Activated CD4-positive, alpha-beta T cell treated with anti-CD3 and anti-CD28 coated beads for 36 hours (primary cell): ENCODE measurements around the gene ITGBL1. TPM values are rescaled to one million over a fixed set of nuclear protein-coding genes. Genes with fewer than 3 reads are reported as not detected.

Source experiments
- ATAC-seq: fragments of 200-7000 bp; cut with Tn5 transposase; one replicate; pipeline ENCODE4 v1.10.0; 2021; ENCODE audit warnings: mild to moderate bottlenecking, moderate library complexity
- CTCF ChIA-PET: fragments of 350-600 bp; sonication (Branson Sonifier 250); formaldehyde crosslinking; loops from one replicate; lab custom pipeline; 2021; ENCODE audit warnings: antibody characterized with exemption; lab: Charles Lee
- POLR2A ChIA-PET: fragments of 350-600 bp; sonication (Branson Sonifier 250); formaldehyde crosslinking; loops from one replicate; lab custom pipeline; 2021; ENCODE audit warnings: antibody characterized with exemption, inconsistent platforms; lab: Charles Lee
- DNase-seq: peaks from one replicate; pipeline ENCODE4 v3.0.0-alpha.2; 2020
- H3K27ac Mint-ChIP-seq: one replicate; pipeline ENCODE4 v1.8.0; 2021; ENCODE audit warnings: mixed read lengths
- H3K27me3 Mint-ChIP-seq: one replicate; pipeline ENCODE4 v1.8.0; 2021; ENCODE audit warnings: mixed read lengths
- H3K36me3 Mint-ChIP-seq: one replicate; pipeline ENCODE4 v1.8.0; 2021; ENCODE audit warnings: low read depth, mixed read lengths
- H3K4me1 Mint-ChIP-seq: one replicate; pipeline ENCODE4 v1.8.0; 2021; ENCODE audit warnings: mixed read lengths
- H3K4me3 Mint-ChIP-seq: one replicate; pipeline ENCODE4 v1.8.0; 2021; ENCODE audit warnings: mild to moderate bottlenecking, moderate library complexity, mixed read lengths
- H3K9me3 Mint-ChIP-seq: one replicate; pipeline ENCODE4 v1.8.0; 2021; ENCODE audit warnings: low read depth, mixed read lengths
- intact Hi-C, 2 experiments: fragments of 100-400 bp; cut with DNase I in 1 of 2; cut with micrococcal nuclease in 1 of 2; formaldehyde crosslinking; loops; one replicate each; pipeline versions ENCODE4 v1.14.2 to v1.15.1; 2022 to 2024; cut with DNase I, micrococcal nuclease
- total RNA-seq, 2 experiments: library from RNA; stranded (reverse); gene quantifications; one replicate each; pipeline ENCODE4 v1.2.3, GENCODE V29; 2021

Gene ITGBL1
- total RNA-seq, 2 experiments from 2014 or later = not detected

- POLR2A ChIA-PET = no interaction called here
These were observed 229.4 kb downstream of the ITGBL1 start for GRCh38 chr13:101681834-101682233.

GRCh38 chr13:101686003-101686402 lies 233.5 kb downstream of the ITGBL1 start:
- no peak overlapping the region for H3K4me3 Mint-ChIP-seq
- DNase-seq = no peak
- intact Hi-C loops = no loop called here
- H3K27me3 Mint-ChIP-seq = peaks cover 16% of the 10 kb centered on the region
- no peaks in the 10 kb centered on the region for H3K36me3 Mint-ChIP-seq
- ATAC-seq = no peak
- ChIA-PET POLR2A (no interaction called here), CTCF (no interaction called here)
- H3K4me1 Mint-ChIP-seq = no peaks in the 10 kb centered on the region
- H3K27ac Mint-ChIP-seq = no peak overlapping the region
- H3K9me3 Mint-ChIP-seq = no peaks in the 10 kb centered on the region

More at GRCh38 chr13:101681834-101682233, 229.4 kb downstream of the ITGBL1 start:
- no peaks in the 10 kb centered on the region for H3K4me1 Mint-ChIP-seq
- peaks cover 12% of the 10 kb centered on the region for H3K27me3 Mint-ChIP-seq
- no peaks in the 10 kb centered on the region for H3K36me3 Mint-ChIP-seq
- CTCF ChIA-PET = no interaction called here
- no peaks in the 10 kb centered on the region for H3K9me3 Mint-ChIP-seq
- intact Hi-C loops = no loop called here
- H3K4me3 Mint-ChIP-seq = no peak overlapping the region
- DNase-seq = no peak
- ATAC-seq = no peak
- H3K27ac Mint-ChIP-seq = no peak overlapping the region

GRCh38 chr13:101690871-101691270 lies 238.4 kb downstream of the ITGBL1 start:
- no peak for ATAC-seq
- ChIA-PET CTCF (no interaction called here), POLR2A (no interaction called here)
- no peak for DNase-seq
- Mint-ChIP-seq H3K9me3 (no peaks in the 10 kb centered on the region), H3K4me3 (no peak overlapping the region), H3K27me3 (peaks cover 5% of the 10 kb centered on the region), H3K27ac (no peak overlapping the region), H3K4me1 (no peaks in the 10 kb centered on the region), H3K36me3 (no peaks in the 10 kb centered on the region)
- intact Hi-C loops = no loop called here

- intact Hi-C loops = no loop called here
- Mint-ChIP-seq H3K4me3 (no peak overlapping the region), H3K27me3 (peaks cover 5% of the 10 kb centered on the region), H3K4me1 (no peaks in the 10 kb centered on the region), H3K36me3 (no peaks in the 10 kb centered on the region), H3K27ac (no peak overlapping the region), H3K9me3 (no peaks in the 10 kb centered on the region)
- CTCF ChIA-PET = no interaction called here
- POLR2A ChIA-PET = no interaction called here
- no peak for DNase-seq
- no peak for ATAC-seq
These were observed 238.9 kb downstream of the ITGBL1 start for GRCh38 chr13:101691341-101691860.

- no peak for DNase-seq
- Mint-ChIP-seq H3K36me3 (no peaks in the 10 kb centered on the region), H3K27me3 (peaks cover 1% of the 10 kb centered on the region), H3K27ac (no peak overlapping the region), H3K4me1 (no peaks in the 10 kb centered on the region), H3K4me3 (no peak overlapping the region), H3K9me3 (no peaks in the 10 kb centered on the region)
- no peak for ATAC-seq
- CTCF ChIA-PET = no interaction called here
- POLR2A ChIA-PET = no interaction called here
- intact Hi-C loops = no loop called here
These were observed 243.5 kb downstream of the ITGBL1 start for GRCh38 chr13:101695870-101696516.

GRCh38 chr13:101697745-101698144 lies 245.3 kb downstream of the ITGBL1 start:
- H3K4me3 Mint-ChIP-seq = no peak overlapping the region
- POLR2A ChIA-PET = no interaction called here
- ATAC-seq (no peak), DNase-seq (no peak)
- intact Hi-C loops = no loop called here
- no peaks in the 10 kb centered on the region for H3K9me3 Mint-ChIP-seq
- no peaks in the 10 kb centered on the region for H3K36me3 Mint-ChIP-seq
- H3K27me3 Mint-ChIP-seq = peaks cover 1% of the 10 kb centered on the region
- H3K27ac Mint-ChIP-seq = no peak overlapping the region
- H3K4me1 Mint-ChIP-seq = no peaks in the 10 kb centered on the region
- CTCF ChIA-PET = interaction anchor here (0.9 kb wide), 1 partner anchor 553 kb away, joined by 3 read pairs; no protein-coding TSS in a partner anchor

- Mint-ChIP-seq H3K27me3 (peaks cover 1% of the 10 kb centered on the region), H3K4me3 (no peak overlapping the region), H3K36me3 (no peaks in the 10 kb centered on the region), H3K4me1 (no peaks in the 10 kb centered on the region), H3K9me3 (no peaks in the 10 kb centered on the region), H3K27ac (no peak overlapping the region)
- intact Hi-C loops = no loop called here
- POLR2A ChIA-PET = no interaction called here
- DNase-seq (no peak), ATAC-seq (no peak)
- CTCF ChIA-PET = no interaction called here
These were observed 245.9 kb downstream of the ITGBL1 start for GRCh38 chr13:101698400-101698799.

- H3K27ac Mint-ChIP-seq = no peak overlapping the region
- ChIA-PET POLR2A (no interaction called here), CTCF (no interaction called here)
- intact Hi-C loops = no loop called here
- no peaks in the 10 kb centered on the region for H3K36me3 Mint-ChIP-seq
- ATAC-seq = no peak
- H3K27me3 Mint-ChIP-seq = peaks cover 6% of the 10 kb centered on the region
- DNase-seq = no peak
- H3K9me3 Mint-ChIP-seq = no peaks in the 10 kb centered on the region
- H3K4me3 Mint-ChIP-seq = no peak overlapping the region
- H3K4me1 Mint-ChIP-seq = no peaks in the 10 kb centered on the region
These were observed 248.1 kb downstream of the ITGBL1 start for GRCh38 chr13:101700598-101700997.

GRCh38 chr13:101703081-101703480 lies 250.6 kb downstream of the ITGBL1 start:
- DNase-seq (no peak), ATAC-seq (no peak)
- Mint-ChIP-seq H3K36me3 (no peaks in the 10 kb centered on the region), H3K4me3 (no peak overlapping the region), H3K27ac (no peak overlapping the region), H3K9me3 (no peaks in the 10 kb centered on the region), H3K4me1 (peaks cover 5% of the 10 kb centered on the region), H3K27me3 (peaks cover 8% of the 10 kb centered on the region)
- CTCF ChIA-PET = no interaction called here
- intact Hi-C loops = no loop called here
- POLR2A ChIA-PET = no interaction called here

GRCh38 chr13:101703838-101704237 lies 251.4 kb downstream of the ITGBL1 start:
- Mint-ChIP-seq H3K27me3 (peaks cover 11% of the 10 kb centered on the region), H3K27ac (no peak overlapping the region), H3K9me3 (no peaks in the 10 kb centered on the region), H3K4me1 (peaks cover 5% of the 10 kb centered on the region), H3K36me3 (no peaks in the 10 kb centered on the region), H3K4me3 (no peak overlapping the region)
- ChIA-PET CTCF (no interaction called here), POLR2A (no interaction called here)
- DNase-seq = no peak
- no peak for ATAC-seq
- intact Hi-C loops = no loop called here

GRCh38 chr13:101706651-101707050 lies 254.2 kb downstream of the ITGBL1 start:
- CTCF ChIA-PET = interaction anchor here (0.6 kb wide), 1 partner anchor 192 kb away, joined by 3 read pairs; no protein-coding TSS in a partner anchor
- Mint-ChIP-seq H3K4me1 (peaks cover 5% of the 10 kb centered on the region), H3K4me3 (no peak overlapping the region), H3K27ac (no peak overlapping the region), H3K36me3 (no peaks in the 10 kb centered on the region), H3K27me3 (peaks cover 12% of the 10 kb centered on the region), H3K9me3 (no peaks in the 10 kb centered on the region)
- POLR2A ChIA-PET = no interaction called here
- DNase-seq (peak; percentile 21), ATAC-seq (peak; percentile 49)
- intact Hi-C loops = no loop called here

GRCh38 chr13:101707659-101708058 lies 255.2 kb downstream of the ITGBL1 start:
- H3K9me3 Mint-ChIP-seq = no peaks in the 10 kb centered on the region
- no peak overlapping the region for H3K27ac Mint-ChIP-seq
- H3K4me3 Mint-ChIP-seq = no peak overlapping the region
- H3K36me3 Mint-ChIP-seq = no peaks in the 10 kb centered on the region
- peaks cover 5% of the 10 kb centered on the region for H3K4me1 Mint-ChIP-seq
- DNase-seq = no peak
- CTCF ChIA-PET = interaction anchor here (0.5 kb wide), 1 partner anchor 917 kb away, joined by 4 read pairs; no protein-coding TSS in a partner anchor
- H3K27me3 Mint-ChIP-seq = peaks cover 14% of the 10 kb centered on the region
- POLR2A ChIA-PET = no interaction called here
- ATAC-seq = no peak
- intact Hi-C loops = no loop called here
